ENCODE measurements around the gene DRC3.
"Not testable (repeated sequence)": the region's sequence is repeated elsewhere in the genome, so short reads cannot be mapped to it uniquely, and the experiment has no call there.

The DRC3 gene

DNA sequence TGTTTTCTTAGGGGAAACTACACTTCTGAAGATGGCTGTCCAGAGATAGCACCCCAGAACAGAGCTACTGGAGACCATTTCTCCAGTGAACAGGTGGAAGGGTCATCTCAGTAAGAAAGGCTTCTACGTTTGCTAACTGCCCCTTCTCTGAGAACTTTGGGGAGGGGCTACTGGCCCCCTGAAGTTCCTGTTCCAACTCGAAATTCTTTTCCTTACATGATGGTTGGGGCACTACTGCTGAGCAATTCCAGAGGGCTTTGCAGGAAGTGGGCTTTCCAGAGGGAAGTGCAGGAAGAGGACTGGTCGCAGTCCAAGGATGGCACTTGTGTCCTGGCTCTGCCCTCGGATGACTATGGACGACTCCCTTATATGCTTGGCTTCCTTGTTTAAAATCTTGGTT, 31.6 kb upstream of the DRC3 start:
- no peak for DNase-seq

DNA sequence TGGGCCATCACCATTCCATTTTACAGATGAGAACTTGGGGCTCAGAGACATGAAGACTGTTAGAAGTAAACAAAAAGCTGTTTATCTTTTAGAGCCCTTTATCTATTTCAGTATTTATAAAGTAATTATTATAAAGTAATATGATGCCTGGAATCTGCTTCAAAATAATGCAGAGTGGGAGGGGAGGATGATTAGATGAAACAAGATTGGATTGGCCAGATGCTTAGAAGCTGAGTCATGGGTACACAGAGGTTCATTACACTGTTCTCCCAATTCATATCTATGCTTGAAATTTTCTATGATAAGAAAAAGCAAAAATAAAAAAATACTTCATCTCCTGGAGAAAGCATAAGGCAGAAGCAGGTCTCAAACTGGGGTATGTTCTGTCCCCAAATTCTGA, 29.8 kb upstream of the DRC3 start:
- peak; percentile 49 for DNase-seq

DNA sequence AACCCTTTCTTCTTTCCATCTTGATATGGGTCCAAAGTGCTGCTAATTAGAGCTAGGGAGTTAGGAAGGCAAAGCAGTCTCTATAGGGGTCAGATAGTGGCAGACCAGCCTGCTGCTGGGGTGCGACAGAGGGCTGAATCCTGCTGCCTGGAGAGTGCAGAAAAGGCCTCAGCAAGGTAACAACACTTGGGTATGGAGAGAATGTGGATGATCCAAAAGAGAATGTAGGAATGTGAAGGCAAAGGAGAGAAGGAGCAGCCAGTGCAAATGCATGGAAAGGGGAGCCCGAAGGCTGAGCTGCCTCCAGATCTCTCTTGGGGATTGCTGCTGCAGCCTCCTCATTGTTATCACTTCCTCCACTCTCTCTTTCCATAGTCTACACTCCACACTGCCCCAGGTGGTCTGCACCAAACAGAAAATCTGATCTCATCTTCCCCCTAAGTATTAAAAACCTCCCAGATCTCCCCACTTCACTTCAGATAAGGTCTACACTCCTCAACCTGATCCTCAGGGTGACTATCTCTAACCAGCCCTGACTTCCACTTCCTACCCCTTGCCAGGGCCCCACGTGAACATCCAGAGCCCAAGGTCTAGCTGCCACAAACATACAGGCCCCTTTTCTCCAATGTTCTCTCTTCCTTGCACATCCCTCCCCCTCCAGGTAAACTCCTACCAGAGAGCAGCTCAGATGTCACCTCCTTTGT, 29.2 kb upstream of the DRC3 start:
- no peak for DNase-seq

DNA sequence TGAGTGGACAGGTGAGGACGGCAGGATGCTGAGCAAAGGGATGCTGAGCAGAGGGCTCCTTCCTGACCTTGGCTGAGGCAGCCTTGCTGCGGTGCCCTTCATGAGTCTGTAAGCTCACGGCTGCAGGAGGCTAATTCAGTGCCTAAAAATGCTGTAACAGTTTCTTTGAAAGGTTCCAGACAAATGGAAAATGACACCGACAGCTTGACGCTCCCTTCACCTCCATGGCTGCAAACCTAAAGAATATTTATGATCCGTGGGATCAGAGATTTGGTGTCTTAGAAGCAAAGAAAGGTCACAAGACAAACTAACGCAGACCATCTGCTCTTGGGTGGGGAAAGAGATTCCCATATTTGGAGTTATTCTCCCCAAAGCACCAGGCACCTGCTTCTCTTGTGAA, 28.4 kb upstream of the DRC3 start:
- no peak for DNase-seq

DNA sequence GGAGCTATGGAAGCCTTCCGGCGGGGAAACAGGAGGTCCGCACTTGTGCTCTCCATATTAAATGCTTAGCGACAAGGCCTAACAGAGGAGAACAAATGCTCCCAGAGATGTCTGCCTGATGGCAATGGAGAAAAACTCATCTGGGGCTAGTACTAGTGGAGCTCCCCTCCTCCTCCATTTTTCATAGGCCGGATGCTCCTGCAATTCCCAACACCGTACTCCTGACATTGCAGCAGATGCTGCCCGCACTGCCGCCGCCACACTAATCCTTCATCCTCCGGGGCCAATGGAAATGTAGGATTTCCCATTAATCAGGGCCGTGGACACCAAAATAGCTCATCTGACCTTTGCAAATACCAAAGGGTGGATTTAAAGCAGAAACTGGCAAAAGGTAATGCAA, 27.9 kb upstream of the DRC3 start:
- DNase-seq: no peak

DNA sequence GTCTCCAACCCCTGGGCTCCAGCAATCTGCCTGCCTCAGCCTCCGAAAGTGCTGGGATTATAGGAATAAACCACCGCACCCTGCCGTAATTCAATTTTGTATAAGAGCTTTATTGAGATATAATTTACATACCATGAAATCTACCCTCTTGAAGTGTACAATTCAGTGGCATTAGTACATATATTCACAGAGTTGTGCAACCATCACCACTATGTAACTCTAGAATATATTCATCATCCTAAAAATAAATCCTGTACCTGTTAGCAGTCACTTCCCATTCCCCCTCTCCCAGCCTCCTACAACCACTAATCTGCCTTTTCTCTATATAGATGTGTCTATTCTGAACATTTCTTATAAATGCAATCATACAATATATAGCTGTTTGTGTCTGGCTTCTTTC, 26.6 kb upstream of the DRC3 start:
- no peak for DNase-seq

DNA sequence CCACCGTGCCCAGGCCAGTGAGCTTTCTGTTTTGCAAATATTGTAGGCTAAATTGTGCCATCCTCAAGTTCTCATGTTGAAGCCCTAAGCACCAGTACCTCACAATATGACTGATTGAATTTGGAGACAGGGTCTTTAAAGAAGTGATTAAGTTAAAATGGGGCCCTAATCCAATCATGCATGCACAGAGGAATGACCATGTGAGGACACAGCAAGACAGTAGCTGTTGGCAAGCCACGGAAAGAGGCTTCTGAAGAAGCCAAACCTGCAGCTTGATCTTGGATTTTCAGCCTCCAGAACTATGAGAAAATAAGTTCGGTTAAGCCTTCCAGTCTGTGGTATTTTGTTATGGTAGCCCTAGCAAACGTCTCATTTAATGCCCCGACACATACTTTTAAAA, 25.4 kb upstream of the DRC3 start:
- no peak for DNase-seq

DNA sequence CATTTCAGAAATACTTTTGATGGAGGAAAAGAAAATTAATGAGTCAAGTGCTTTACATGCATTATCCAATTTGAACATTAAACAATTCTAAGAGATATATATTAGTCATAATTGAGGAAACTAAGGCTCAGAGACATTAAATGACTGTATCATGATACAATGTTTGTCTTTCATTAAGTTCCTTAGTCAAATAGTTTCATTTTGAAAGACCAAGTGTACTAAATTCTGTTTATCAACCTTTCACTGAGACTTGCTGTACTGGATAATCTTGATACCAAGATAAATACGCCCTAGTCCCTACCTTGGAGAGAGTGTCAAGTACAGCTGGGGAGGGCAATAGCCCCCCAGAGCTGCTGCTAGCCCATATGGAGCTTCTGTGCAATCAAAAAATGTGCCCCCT, 24.7 kb upstream of the DRC3 start:
- DNase-seq: peak; percentile 42

DNA sequence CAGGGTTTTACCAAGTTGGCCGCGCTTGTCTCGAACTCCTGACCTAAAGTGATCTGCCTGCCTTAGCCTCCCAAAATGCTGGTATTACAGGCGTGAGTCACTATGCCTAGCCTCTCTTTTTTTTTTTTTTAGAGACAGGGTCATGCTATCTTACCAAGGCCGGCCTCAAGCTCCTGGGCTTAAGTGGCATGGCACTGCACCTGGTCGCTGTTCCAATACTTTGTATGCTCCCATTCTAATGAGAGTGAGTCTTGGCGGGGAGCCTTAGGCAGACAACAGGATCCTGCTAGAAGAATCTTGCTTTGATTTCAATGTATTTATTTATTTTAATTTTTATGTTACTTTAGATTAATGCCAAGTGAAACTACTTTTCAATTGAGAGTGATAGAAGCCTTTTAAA, 22.3 kb upstream of the DRC3 start:
- no peak for DNase-seq

DNA sequence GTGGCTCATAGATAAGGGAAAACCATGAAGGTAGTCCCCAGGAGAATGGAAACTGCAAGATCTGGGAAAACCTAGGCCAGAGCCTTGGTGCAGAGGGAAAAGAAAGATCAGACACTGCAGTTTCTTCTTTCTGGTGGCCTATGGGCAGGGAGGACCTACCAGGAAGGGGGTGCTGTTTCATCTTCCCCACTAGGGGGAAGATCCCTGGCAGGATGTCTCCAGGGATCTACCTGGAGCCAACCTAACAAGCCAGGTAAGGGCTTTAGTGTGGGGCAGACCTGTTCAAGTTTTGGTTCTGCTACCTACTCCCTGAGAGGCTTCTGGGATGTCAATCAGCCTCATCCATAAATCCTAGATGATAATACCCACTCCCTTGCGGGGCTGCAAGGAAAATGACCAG, 21.9 kb upstream of the DRC3 start:
- DNase-seq: no peak

DNA sequence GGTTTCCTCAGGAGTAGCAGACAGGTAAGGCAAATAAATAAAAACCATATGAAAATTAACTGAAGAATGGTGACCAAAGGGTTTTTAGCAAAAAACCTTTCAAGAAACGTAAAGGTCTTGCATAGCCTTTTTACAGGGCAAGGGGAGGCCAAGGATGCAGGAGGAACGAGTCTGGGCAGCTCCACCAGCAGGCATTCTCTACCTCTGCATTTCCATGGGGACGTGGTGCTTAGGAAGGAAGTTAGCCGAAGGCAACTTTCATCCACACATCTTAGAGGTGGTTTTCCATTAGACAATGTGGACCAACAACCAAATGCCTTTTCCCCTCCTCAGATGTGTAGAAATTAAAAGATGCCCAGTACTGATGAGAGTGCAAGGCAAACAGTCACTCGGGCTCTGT, 21.1 kb upstream of the DRC3 start:
- DNase-seq: no peak

DNA sequence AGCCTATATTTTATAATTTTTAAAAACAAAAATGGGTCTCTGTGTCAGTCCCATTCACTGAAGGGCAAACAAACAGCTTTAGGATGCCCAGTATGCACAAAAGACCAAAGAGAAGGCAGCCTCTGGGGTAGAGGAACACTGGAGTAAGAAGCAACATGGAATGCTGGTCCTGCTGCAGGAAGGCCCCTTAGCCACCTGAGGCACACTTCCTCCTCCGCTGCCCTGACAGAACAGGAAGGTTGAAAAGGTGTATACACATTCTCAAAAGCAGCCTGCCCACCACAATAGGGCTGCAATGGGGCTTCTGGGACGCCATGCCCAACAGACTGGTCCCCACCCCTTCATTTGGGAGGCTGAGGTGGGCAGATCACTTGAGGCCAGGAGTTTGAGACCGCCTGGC, 20.0 kb upstream of the DRC3 start:
- no peak for DNase-seq

DNA sequence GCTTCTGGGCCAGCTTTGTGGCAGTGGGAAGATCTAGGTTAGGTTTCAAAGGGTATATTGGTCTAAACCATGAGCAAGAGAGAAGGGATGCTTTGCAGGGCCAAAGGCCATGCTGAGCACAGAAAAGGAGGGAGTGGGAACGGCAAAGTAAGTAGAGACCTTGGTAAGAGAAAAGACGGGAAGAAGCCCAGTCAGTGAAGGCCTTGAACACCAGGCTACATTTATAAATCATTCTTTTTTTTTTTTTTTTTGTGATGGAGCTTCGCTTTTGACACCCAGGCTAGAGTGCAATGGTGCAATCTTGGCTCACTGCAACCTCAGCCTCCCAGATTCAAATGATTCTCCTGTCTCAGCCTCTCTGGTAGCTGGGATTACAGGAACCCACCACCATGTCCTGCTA, 18.6 kb upstream of the DRC3 start:
- DNase-seq: no peak

DNA sequence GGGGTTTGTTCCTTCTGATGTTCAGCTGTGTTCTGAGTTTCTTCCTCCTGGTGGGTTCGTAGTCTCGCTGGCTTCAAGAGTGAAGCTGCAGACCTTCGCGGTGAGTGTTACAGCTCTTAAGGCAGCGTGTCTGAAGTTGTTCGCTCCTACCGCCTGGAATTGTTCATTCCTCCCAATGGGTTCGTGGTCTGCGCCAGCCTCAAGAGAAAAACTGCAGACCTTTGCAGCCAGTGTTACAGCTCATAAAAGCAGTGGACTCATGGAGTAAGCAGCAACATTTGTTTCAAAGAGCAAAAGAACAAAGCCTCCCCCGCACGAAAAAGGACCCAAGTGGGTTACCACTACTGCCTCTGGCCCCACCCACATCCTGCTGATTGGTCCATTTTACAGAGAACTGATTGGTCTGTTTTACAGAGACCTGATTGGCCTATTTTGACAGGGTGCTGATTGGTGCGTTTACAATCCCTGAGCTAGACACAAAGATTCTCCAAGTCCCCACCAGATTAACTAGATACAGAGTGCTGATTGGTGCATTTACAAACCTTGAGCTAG, 16.8 kb upstream of the DRC3 start:
- not testable (repeated sequence) for DNase-seq

DNA sequence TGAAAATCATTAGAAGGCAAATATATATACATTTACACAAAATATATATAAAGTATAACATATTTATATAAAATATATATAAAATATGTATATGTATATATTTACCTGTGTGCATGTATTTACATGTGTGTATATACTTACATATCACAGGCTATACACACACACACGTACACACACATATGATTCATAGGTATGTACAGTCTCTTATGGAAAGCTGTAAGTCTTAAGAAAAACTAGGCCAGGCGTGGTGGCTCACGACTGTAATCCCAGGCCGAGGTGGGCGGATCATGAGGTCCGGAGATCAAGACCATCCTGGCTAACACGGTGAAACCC, 15.1 kb upstream of the DRC3 start:
- no peak for DNase-seq

DNA sequence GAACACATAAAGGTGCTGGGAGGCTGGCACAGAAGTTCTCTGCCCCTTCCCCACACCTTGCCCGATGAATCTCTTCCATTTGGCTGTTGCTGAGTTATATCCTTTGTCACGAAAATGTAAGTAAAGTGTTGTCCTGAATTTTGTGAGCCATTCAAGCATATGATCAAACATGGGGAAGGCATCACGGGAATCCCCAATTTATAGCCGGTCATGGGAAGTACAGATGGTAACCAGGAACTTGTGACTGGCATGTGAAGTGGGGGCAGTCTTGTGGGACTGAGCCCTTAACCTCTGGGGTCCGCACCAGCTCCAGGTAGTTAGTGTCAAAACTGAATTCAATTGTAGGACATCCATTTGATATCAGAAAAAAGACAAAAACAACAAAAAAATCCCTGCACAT, 13.7 kb upstream of the DRC3 start:
- DNase-seq: no peak

DNA sequence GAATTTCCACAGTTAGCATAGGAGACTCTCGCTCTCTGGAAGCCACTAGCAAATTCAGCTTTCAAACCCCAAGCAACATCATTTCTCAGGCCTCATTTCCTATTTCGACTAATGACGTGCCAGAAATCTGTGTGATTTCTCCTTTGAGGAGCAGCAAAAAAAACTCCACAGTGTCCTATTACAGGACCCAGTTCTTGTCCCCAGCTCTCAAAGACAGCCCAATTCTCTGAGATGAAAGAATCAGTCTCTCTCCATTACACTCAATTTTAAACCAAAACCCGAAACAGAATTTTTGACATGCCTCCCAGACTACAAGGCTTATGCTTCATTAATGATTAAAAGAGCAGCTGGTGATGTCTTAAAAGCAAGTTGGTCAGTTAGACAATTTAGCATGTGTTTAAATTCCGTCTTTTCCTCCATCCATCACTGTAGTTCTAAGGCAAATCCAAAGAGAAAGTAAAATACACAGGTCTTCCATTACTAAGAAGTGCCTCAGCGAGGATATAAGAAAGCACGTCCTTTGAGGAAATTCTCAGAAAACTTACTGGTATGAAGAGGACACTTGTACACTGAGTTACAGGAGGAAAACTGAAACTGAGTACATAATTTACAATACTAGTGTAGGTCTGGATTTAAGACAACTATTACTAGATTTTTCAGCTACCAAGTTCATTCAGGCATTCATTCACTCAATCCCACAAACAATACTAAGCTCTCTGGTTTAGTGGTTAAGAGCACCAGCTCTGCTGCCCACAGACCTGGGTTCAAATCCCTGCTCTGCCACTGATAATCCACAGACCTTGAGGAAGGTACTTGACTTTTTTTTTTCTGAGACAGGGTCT, 12.9 kb upstream of the DRC3 start:
- DNase-seq: peak; percentile 35

DNA sequence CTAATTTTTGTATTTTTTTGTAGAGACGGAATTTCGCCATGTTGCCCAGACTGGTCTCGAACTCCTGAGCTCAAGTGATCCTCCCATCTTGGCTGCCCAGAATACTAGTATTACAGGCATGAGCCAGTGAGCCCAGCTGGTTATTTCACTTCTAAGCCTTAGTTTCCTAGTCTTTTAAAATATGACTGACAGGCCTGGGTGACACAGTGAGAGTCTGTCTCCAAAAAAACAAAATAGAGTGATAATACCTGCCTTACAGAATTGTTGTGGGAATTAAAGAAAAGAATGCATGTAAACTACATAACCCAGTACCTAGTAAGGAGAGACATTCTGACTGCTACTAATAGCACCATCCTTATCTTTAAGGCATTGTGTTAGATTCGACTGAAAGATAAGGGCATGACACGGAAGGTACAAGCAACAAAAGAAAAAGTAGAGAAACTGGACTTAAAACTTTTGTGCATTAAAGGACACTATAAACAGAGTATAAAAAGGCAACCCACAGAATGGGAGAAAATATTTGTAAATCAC, 12.1 kb upstream of the DRC3 start:
- DNase-seq: no peak

DNA sequence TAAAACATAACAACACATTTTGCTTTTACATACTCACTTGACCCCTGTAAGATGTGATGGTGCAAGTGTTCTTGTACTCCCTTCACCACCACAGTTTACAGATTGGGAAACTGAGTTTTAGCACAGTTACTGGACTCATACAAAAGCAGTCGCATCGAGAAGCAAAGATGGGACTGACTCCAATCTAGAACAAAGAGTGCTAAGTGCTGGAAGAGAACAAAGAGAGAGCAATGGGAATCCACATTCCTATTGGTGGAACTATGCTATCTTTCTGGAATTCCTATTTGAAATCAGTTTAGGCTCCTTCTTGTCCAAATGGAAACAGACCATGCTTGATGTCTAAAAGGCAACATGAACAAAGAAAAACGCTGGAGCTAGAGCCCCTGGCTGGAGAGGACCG, 9.6 kb upstream of the DRC3 start:
- no peak for DNase-seq

DNA sequence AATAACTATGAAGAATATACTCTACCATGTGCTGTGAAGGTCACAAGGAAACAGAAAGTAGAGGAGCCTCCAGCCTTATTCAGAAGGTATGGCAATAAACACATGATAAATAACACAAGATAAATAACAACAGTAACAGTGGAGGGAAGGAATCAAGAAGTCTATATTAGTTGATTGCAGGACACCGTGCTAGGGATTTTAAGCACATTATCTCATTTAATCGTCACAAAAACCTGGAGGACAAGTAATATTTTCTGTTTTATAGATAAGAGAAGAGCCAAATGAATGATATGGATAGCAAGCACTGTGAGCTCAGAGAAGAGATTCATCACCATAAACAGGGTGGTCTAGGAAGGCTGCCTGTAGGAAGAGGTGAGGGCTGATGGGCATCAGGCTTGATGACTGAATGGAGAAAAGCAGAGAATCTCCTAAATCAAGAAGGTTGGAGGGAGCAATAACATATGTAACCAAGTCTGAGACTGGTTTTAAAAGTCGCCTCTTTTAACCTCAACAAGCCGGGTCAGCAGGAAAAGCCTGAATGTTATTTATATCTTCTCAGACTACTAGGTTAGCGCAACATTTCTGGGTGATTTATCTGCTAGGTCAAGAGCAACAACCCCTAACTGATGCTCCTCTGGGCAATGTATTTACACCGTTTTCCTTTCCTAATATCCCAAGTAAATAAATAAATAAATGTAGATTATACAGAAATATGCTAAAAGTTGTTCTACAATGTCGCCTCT, 8.8 kb upstream of the DRC3 start:
- no peak for DNase-seq

DNA sequence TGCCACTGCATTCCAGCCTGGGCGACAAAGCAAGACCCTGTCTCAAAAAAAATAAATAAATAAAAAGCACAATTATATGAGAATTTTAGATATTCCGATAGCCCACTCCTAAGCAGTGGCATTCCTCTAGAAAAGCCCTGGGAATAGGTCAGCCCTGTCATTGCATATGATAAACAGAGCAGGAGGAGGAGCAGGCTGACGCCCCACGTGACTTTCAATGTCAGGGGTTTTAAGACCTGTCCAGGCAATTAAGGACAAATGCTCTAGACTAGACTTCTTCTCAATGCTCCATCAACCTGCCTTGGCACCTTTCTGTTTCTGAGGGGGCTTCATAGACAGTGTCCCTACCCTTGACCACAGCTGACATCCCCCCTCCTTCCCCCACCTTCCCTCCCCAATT, 8.0 kb upstream of the DRC3 start:
- DNase-seq: no peak

DNA sequence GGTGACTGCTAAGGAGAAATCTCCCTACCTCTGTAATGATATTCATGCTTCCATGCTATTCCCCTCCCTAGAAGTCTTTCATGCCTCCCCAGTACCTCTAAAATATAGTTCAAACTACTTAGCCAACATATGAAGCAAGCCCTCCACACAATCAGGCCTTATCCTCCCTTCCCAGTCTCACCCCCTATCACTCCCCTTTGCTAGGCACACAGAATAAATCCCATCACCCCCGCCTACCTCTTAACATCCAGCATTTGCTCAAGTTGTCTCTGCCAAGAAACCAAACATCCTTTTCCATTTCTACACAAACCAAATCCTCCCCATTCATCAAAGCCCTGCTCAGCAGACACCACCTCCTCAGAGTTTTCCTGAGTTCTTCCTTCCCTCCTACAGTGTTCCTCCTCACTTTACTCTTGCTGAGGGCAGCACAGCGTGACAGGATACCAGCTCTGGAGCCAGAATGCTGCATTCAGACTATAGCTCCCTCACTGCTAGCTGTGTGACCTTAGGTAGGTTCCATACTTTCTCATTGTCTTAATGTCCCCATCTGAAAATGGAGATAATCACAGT, 7.4 kb upstream of the DRC3 start:
- DNase-seq: no peak

DNA sequence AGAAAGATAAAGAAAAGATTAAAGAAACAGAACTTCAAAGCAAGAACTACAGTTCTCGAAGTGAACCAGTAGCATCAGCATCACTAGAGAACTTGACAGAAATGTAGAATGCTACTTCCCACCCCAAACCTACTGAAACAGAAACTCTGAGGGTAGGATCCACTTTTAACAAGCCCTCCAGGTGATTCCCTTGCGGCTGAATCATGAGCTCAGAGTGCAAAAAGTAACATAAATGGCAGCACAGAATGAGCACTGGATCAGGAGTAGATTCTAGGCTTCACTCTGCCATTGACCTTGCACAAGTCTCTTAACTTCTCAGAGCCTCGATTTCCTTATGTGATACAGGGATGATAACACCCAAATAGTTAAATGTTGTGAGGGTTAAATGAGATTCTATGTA, 6.3 kb upstream of the DRC3 start:
- DNase-seq: no peak
